NT2/D1 (cell line): ENCODE results near the gene SLCO1B3.

ENCODE experiments used
- DNase-seq: peaks from one replicate; pipeline ENCODE4 v3.0.0-alpha.2; 2011; ENCODE audit warnings: low read depth, low spot score
- H3K27me3 ChIP-seq: 2 replicates; pipeline ENCODE4 v1.6.0; 2011; ENCODE audit warnings: mild to moderate bottlenecking; ENCODE audit not compliant: insufficient read length, insufficient read depth
- H3K36me3 ChIP-seq: 2 replicates; pipeline ENCODE4 v1.6.1; 2011; ENCODE audit warnings: mild to moderate bottlenecking, low read length, mixed read lengths; ENCODE audit not compliant: insufficient read depth, insufficient read length
- H3K4me1 ChIP-seq: 2 replicates; pipeline ENCODE4 v1.5.1; 2011; ENCODE audit not compliant: insufficient read depth, insufficient read length
- H3K4me3 ChIP-seq: 2 replicates; pipeline ENCODE4 v1.5.1; 2011; ENCODE audit warnings: low read depth; ENCODE audit not compliant: insufficient read length
- H3K9ac ChIP-seq: 2 replicates; pipeline ENCODE4 v1.6.0; 2011; ENCODE audit warnings: low read depth; ENCODE audit not compliant: insufficient read length
- H3K9me3 ChIP-seq: 2 replicates; pipeline ENCODE4 v1.5.1; 2011; ENCODE audit warnings: mild to moderate bottlenecking, low read length; ENCODE audit not compliant: insufficient read depth
- SUZ12 ChIP-seq: IDR thresholded peaks from 2 replicates; pipeline ENCODE4 v1.6.1; 2011; ENCODE audit not compliant: insufficient read length, insufficient read depth; ENCODE audit errors: extremely low read depth
- YY1 ChIP-seq: IDR thresholded peaks from 2 replicates; pipeline ENCODE4 v1.6.1; 2011; ENCODE audit not compliant: insufficient read length, insufficient read depth
- ZNF274 ChIP-seq: IDR thresholded peaks from 2 replicates; pipeline ENCODE4 v1.6.1; 2011; ENCODE audit warnings: mild to moderate bottlenecking, low read depth, low read length

The SLCO1B3 gene

GRCh38 chr12:20963762-20964161 is 153.3 kb downstream of the SLCO1B3 start:
- no peaks in the 10 kb centered on the region for H3K36me3 ChIP-seq
- H3K4me1 ChIP-seq, result no peaks in the 10 kb centered on the region
- peaks cover 25% of the 10 kb centered on the region for H3K9me3 ChIP-seq
- H3K27me3 ChIP-seq, result no peaks in the 10 kb centered on the region
- H3K9ac ChIP-seq, result no peak overlapping the region
- DNase-seq, result no peak
- TF ChIP-seq YY1, result no peak
- TF ChIP-seq SUZ12, result no peak
- no peak for TF ChIP-seq ZNF274
- H3K4me3 ChIP-seq, result no peak overlapping the region
